Uterus (tissue), 2 donors: ENCODE measurements around the gene BBX.

Experiments used
- CTCF ChIP-seq, 4 experiments: fragments of 200-600 bp in 2 of 4; fragments of 450-650 bp in 2 of 4; sonication (generic) in 2 of 4; IDR thresholded peaks; one replicate each; pipeline ENCODE4 v1.5.1; 2016 to 2019; ENCODE audit warnings: antibody characterized with exemption in 4 of 4, mild to moderate bottlenecking in 2 of 4, moderate library complexity in 1 of 4
- POLR2A ChIP-seq, 2 donors: fragments of 450-650 bp; IDR thresholded peaks; one replicate each; pipeline ENCODE4 v1.6.1; 2016; ENCODE audit warnings: antibody characterized with exemption in 2 of 2, mild to moderate bottlenecking in 1 of 2, moderate library complexity in 1 of 2

GRCh38 chr3:107716734-107717133 lies 194.0 kb downstream of the BBX start:
- TF ChIP-seq POLR2A (IDR thresholded peaks at IDR 0.05) (no peak), CTCF (IDR thresholded peaks at IDR 0.05) (no peak)
